IMR-90 (cell line): ENCODE results near the gene LRFN4. TPM values are rescaled to one million over a fixed set of nuclear protein-coding genes. Genes with fewer than 3 reads are reported as not detected.

ENCODE experiments used
- ATAC-seq: fragments of 200-7000 bp; cut with Tn5 transposase; 2 replicates; pipeline ENCODE4 v1.9.1; 2020; ENCODE audit warnings: low read depth, mild to moderate bottlenecking, moderate library complexity
- BruUV-seq: library from RNA; stranded (reverse); fragments of 400-500 nt; replicated peaks from 2 replicates; lab custom pipeline; 2021; lab: Mats Ljungman, UMichigan
- CTCF ChIA-PET: fragments of 300-600 bp; formaldehyde crosslinking; extraction: SDS; loops from one replicate; lab custom pipeline; 2021; ENCODE audit warnings: antibody characterized with exemption; lab: Yijun Ruan, JAX
- POLR2A ChIA-PET: fragments of 300-600 bp; sonication (Branson Sonifier 250); formaldehyde crosslinking; loops from one replicate; lab custom pipeline; 2022; ENCODE audit warnings: antibody characterized with exemption; ENCODE audit not compliant: unreplicated experiment; lab: Charles Lee
- DNase-seq: peaks from one replicate; pipeline ENCODE4 v3.0.0; 2013
- H2AFZ ChIP-seq: replicated peaks from 2 replicates; pipeline ENCODE3; 2013; ENCODE audit warnings: low read length, mild to moderate bottlenecking; ENCODE audit not compliant: poor library complexity
- H2AK5ac ChIP-seq: 2 replicates; pipeline ENCODE4 v1.6.1; 2013; ENCODE audit warnings: low read depth, low read length, inconsistent platforms
- H2AK9ac ChIP-seq: replicated peaks from 2 replicates; pipeline ENCODE3; 2013; ENCODE audit warnings: mild to moderate bottlenecking, low read depth, low read length, moderate library complexity; ENCODE audit not compliant: poor library complexity
- H2BK120ac ChIP-seq: 2 replicates; pipeline ENCODE4 v1.6.1; 2013; ENCODE audit warnings: low read depth, low read length, inconsistent platforms
- H2BK15ac ChIP-seq: 3 replicates; pipeline ENCODE4 v1.6.1; 2013; ENCODE audit warnings: low read depth, low read length, inconsistent platforms
- H2BK20ac ChIP-seq: 2 replicates; pipeline ENCODE4 v1.6.1; 2013; ENCODE audit warnings: low read depth, mild to moderate bottlenecking, inconsistent platforms, low read length, moderate library complexity
- H2BK5ac ChIP-seq: 2 replicates; pipeline ENCODE4 v1.6.1; 2013; ENCODE audit warnings: mild to moderate bottlenecking, low read depth, low read length, inconsistent platforms; ENCODE audit not compliant: poor library complexity, severe bottlenecking
- H3K14ac ChIP-seq: replicated peaks from 2 replicates; pipeline ENCODE4 v1.6.1; 2013; ENCODE audit warnings: low read depth, low read length, inconsistent platforms
- H3K18ac ChIP-seq: 2 replicates; pipeline ENCODE4 v1.6.1; 2013; ENCODE audit warnings: low read depth, low read length, control low read depth
- H3K23ac ChIP-seq: 2 replicates; pipeline ENCODE4 v1.6.1; 2013; ENCODE audit warnings: low read depth, low read length, inconsistent platforms
- H3K27ac ChIP-seq: 2 replicates; pipeline ENCODE4 v1.5.1; 2013; ENCODE audit warnings: mild to moderate bottlenecking, control low read depth, low read length; ENCODE audit not compliant: insufficient read depth
- H3K27me3 ChIP-seq: 2 replicates; pipeline ENCODE4 v1.6.1; 2013; ENCODE audit warnings: low read length; ENCODE audit not compliant: control insufficient read depth, insufficient read depth
- H3K36me3 ChIP-seq: 2 replicates; pipeline ENCODE4 v1.6.1; 2013; ENCODE audit warnings: low read length, mixed read lengths; ENCODE audit not compliant: control insufficient read depth, insufficient read depth
- H3K4ac ChIP-seq: 2 replicates; pipeline ENCODE4 v1.6.1; 2013; ENCODE audit warnings: low read depth, low read length, inconsistent platforms
- H3K4me1 ChIP-seq: 2 replicates; pipeline ENCODE4 v1.6.1; 2013; ENCODE audit warnings: low read length, mixed read lengths; ENCODE audit not compliant: control insufficient read depth, insufficient read depth
- H3K4me2 ChIP-seq: 2 replicates; pipeline ENCODE4 v1.6.1; 2013; ENCODE audit warnings: low read depth, mild to moderate bottlenecking, control low read depth, low read length, moderate library complexity
- H3K4me3 ChIP-seq: 2 replicates; pipeline ENCODE4 v1.5.1; 2013; ENCODE audit warnings: low read depth, mild to moderate bottlenecking, control low read depth, low read length, moderate library complexity; ENCODE audit not compliant: insufficient read depth
- H3K56ac ChIP-seq: 2 replicates; pipeline ENCODE4 v1.6.1; 2013; ENCODE audit warnings: low read length, inconsistent platforms; ENCODE audit not compliant: insufficient read depth; ENCODE audit errors: extremely low read depth
- H3K79me1 ChIP-seq, 2 experiments: 2 replicates each; pipeline ENCODE4 v1.6.1; 2013; ENCODE audit warnings: low read length in 2 of 2, inconsistent platforms in 1 of 2, low read depth in 1 of 2
- H3K9ac ChIP-seq: 2 replicates; pipeline ENCODE4 v1.6.1; 2013; ENCODE audit warnings: low read depth, low read length, control low read depth
- H3K9me1 ChIP-seq: 2 replicates; pipeline ENCODE4 v1.6.1; 2013; ENCODE audit warnings: low read length, inconsistent platforms; ENCODE audit not compliant: insufficient read depth
- H3K9me3 ChIP-seq: 2 replicates; pipeline ENCODE4 v1.6.1; 2013; ENCODE audit warnings: low read length; ENCODE audit not compliant: control insufficient read depth, insufficient read depth
- H4K20me1 ChIP-seq: 2 replicates; pipeline ENCODE4 v1.6.1; 2013; ENCODE audit warnings: low read length, inconsistent platforms; ENCODE audit not compliant: insufficient read depth
- H4K5ac ChIP-seq: 2 replicates; pipeline ENCODE4 v1.6.1; 2013; ENCODE audit warnings: mild to moderate bottlenecking, low read depth, low read length, control low read depth
- H4K8ac ChIP-seq, 2 experiments: 2 replicates each; pipeline ENCODE4 v1.6.1; 2013; ENCODE audit warnings: low read depth in 2 of 2, low read length in 2 of 2, control low read depth in 1 of 2, inconsistent platforms in 1 of 2
- H4K91ac ChIP-seq: 2 replicates; pipeline ENCODE4 v1.6.1; 2013; ENCODE audit warnings: low read depth, low read length, inconsistent platforms; ENCODE audit not compliant: insufficient read depth
- NFE2L2 ChIP-seq: fragments of 150-350 bp; IDR thresholded peaks from 2 replicates; pipeline ENCODE4 v1.6.1; 2016; ENCODE audit warnings: low read depth, mild to moderate bottlenecking, low read length
- RCOR1 ChIP-seq: IDR thresholded peaks from 2 replicates; pipeline ENCODE4 v1.6.1; 2012; ENCODE audit warnings: mild to moderate bottlenecking, low read length, improper control_type of control experiment; ENCODE audit not compliant: insufficient replicate concordance
- WGBS, 2 experiments: methylation state at CpG; one replicate each; pipeline versions ENCODE4 v1.1.5 to v1.1.7; 2013; ENCODE audit warnings: missing lambda C conversion rate in 2 of 2; ENCODE audit not compliant: insufficient read length in 1 of 2; ENCODE audit errors: extremely low coverage in 2 of 2; 5-methylcytosine and 5-hydroxymethylcytosine counted together
- dilution Hi-C: fragments of 300-500 bp; cut with HindIII; formaldehyde crosslinking; loops from one replicate; pipeline ENCODE4 v1.14.3; 2018; ENCODE audit warnings: low sequenced_read_pairs; ENCODE audit not compliant: unreplicated experiment
- in situ Hi-C: fragments of 300-500 bp; cut with MboI; formaldehyde crosslinking; loops from 3 replicates; pipeline ENCODE4 v1.14.3; 2019; ENCODE audit warnings: low sequenced_read_pairs, inconsistent platforms, mixed read lengths
- intact Hi-C: fragments of 100-400 bp; cut with micrococcal nuclease; formaldehyde crosslinking; loops from 2 replicates; pipeline ENCODE4 v1.10.0; 2022
- polyA plus RNA-seq, 3 experiments: library from polyadenylated mRNA; depleted of rRNA; stranded (reverse); fragments of >200 nt; gene quantifications; 2 replicates each; pipeline ENCODE4 v1.2.3, GENCODE V29; 2012; ENCODE audit warnings: low replicate concordance in 1 of 3
- total RNA-seq: library from RNA; depleted of rRNA; stranded (reverse); fragments of >200 nt; gene quantifications from 2 replicates; pipeline ENCODE4 v1.2.3, GENCODE V29; 2012

Gene LRFN4
- total and polyA plus RNA-seq, 2 of the 4 experiments (the other 2 are of a cell fraction), result 6.1 to 18.9 TPM

GRCh38 chr11:66815646-66816045 is 41.2 kb upstream of the LRFN4 start:
- no peak overlapping the region for H3K23ac ChIP-seq
- H3K79me1 ChIP-seq, result no peaks in the 10 kb centered on the region
- no peak overlapping the region for H2AK9ac ChIP-seq
- H3K27ac ChIP-seq, result no peak overlapping the region
- H3K56ac ChIP-seq, result no peak overlapping the region
- no peak overlapping the region for H3K4me3 ChIP-seq
- no peak overlapping the region for H2BK120ac ChIP-seq
- H2BK15ac ChIP-seq, result no peak overlapping the region
- WGBS, 2 experiments, result no CpG with 5 or more reads among the region's 1 CpG
- DNase-seq, result peak; percentile 43
- intact Hi-C loops, result loop anchor here (5.0 to 10.0 kb wide), 3 partner anchors 33 to 88 kb away; partner anchors contain the start of gene SPTBN2
- H3K18ac ChIP-seq, result no peak overlapping the region
- no peak overlapping the region for H2AFZ ChIP-seq
- no peak overlapping the region for H3K14ac ChIP-seq
- H2AK5ac ChIP-seq, result no peak overlapping the region
- peak; percentile 49 for ATAC-seq
- ChIA-PET CTCF (no interaction called here), POLR2A (interaction anchor here (0.5 kb wide), 1 partner anchor 23 kb away, joined by 3 read pairs; no protein-coding TSS in a partner anchor)
- no peaks in the 10 kb centered on the region for H3K36me3 ChIP-seq
- in situ Hi-C loops, result no loop called here
- H3K4me1 ChIP-seq, result peaks cover 2% of the 10 kb centered on the region; the same call in 1 of the 2 replicates
- TF ChIP-seq RCOR1 (no peak), NFE2L2 (no peak)
- no peak overlapping the region for H4K8ac ChIP-seq
- H3K27me3 ChIP-seq, result no peaks in the 10 kb centered on the region
- no peak overlapping the region for H3K9ac ChIP-seq
- no TSS peak for BruUV-seq
- no peak overlapping the region for H2BK20ac ChIP-seq
- H3K9me3 ChIP-seq, result no peaks in the 10 kb centered on the region
- H4K20me1 ChIP-seq, result no peaks in the 10 kb centered on the region
- dilution Hi-C loops, result no loop called here
- H4K91ac ChIP-seq, result no peak overlapping the region
- H4K5ac ChIP-seq, result no peak overlapping the region
- H2BK5ac ChIP-seq, result no peak overlapping the region
- H3K4me2 ChIP-seq, result no peak overlapping the region
- no peaks in the 10 kb centered on the region for H3K9me1 ChIP-seq
- no peak overlapping the region for H3K4ac ChIP-seq
